Upper lobe of right lung (tissue), 1 donor: Measurements from ENCODE around the gene TFCP2. TPM values are rescaled to one million over a fixed set of nuclear protein-coding genes. Genes with fewer than 3 reads are reported as not detected.

Experiments
- ATAC-seq: fragments of 200-7000 bp; cut with Tn5 transposase; one replicate; pipeline ENCODE4 v1.9.1; 2020; ENCODE audit warnings: mild to moderate bottlenecking, moderate library complexity
- DNase-seq: peaks from one replicate; pipeline ENCODE4 v3.0.0-alpha.2; 2020
- H3K27ac ChIP-seq: fragments of 200-600 bp; one replicate; pipeline ENCODE4 v1.8.0; 2022
- H3K27me3 ChIP-seq: fragments of 200-600 bp; one replicate; pipeline ENCODE4 v1.8.0; 2022; ENCODE audit warnings: mild to moderate bottlenecking
- H3K36me3 ChIP-seq: fragments of 200-600 bp; one replicate; pipeline ENCODE4 v1.8.0; 2022
- H3K4me1 ChIP-seq: fragments of 200-600 bp; one replicate; pipeline ENCODE4 v1.8.0; 2022
- H3K4me3 ChIP-seq: fragments of 200-600 bp; one replicate; pipeline ENCODE4 v1.8.0; 2022; ENCODE audit warnings: mild to moderate bottlenecking
- H3K9me3 ChIP-seq: fragments of 200-600 bp; one replicate; pipeline ENCODE4 v1.8.0; 2022
- intact Hi-C: fragments of 100-400 bp; cut with DNase I; formaldehyde crosslinking; loops from one replicate; pipeline ENCODE4 v1.11.0; 2022
- total RNA-seq: library from RNA; stranded (reverse); fragmentation: NEBNext Ultra II Directional; extraction: Animal tissue kit (Norgen Biotek cat#: 25700); gene quantifications from one replicate; pipeline ENCODE4 v1.2.1, GENCODE V29; 2021
- TF ChIP-seq, protein P1 (sequence below): fragments of 200-600 bp; IDR thresholded peaks from one replicate; pipeline ENCODE4 v1.8.0; 2022; ENCODE audit warnings: antibody characterized with exemption
- donor health status: DM: no; HTN: yes; CAD: no; lungs with severe emphysema.

TFCP2 gene
- total RNA-seq, 1 donor from 2014 or later, result 25.0 TPM

DNA sequence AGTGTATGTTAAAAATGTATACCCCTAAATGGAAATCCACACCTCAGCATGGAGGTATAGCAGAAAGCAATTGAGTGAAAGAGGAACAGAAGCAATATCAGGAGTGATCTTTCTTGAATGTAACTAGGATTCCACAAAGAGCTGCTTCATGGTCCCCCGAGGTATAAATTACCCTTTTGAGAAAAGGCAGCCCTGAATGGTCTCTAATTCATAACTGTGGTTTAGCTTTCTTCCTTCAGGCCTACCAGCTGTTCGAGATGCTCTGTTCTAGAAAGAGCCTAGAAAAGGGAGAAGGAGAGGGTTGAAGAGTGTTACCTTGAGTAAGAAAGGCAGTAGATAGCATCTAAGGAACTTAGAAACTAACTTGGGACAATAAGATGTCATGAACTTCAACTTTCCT, 46.6 kb downstream of the TFCP2 start:
- Histone ChIP-seq H3K9me3 (no peaks in the 10 kb centered on the region), H3K4me1 (no peaks in the 10 kb centered on the region)

DNA sequence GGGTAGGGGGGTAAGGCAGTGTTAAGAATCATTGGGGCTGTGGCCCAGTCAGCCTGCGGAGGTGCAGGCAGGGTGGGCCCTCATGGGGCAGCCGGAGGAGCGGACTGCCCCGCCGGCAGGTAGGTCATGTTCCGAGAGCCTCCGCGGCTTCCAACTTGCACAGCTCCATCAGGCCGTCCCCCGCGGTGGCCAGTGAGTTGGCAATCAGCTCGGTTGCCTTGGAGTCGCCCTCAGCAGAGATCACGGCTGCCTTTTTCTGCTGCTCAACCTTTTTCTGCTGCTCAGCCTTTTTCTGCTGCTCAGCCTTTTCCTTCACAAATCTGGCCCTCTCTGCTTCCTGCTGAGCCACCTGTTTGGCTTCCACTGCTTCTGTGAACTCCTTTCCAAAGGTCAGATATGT, 48.4 kb downstream of the TFCP2 start:
- Histone ChIP-seq H3K4me1 (no peaks in the 10 kb centered on the region), H3K9me3 (no peaks in the 10 kb centered on the region), H3K27ac (no peak overlapping the region), H3K4me3 (no peak overlapping the region), H3K27me3 (no peaks in the 10 kb centered on the region), H3K36me3 (peaks cover 10% of the 10 kb centered on the region)
- DNase-seq, result no peak
- no peak for ATAC-seq
- TF ChIP-seq, protein P1, sequence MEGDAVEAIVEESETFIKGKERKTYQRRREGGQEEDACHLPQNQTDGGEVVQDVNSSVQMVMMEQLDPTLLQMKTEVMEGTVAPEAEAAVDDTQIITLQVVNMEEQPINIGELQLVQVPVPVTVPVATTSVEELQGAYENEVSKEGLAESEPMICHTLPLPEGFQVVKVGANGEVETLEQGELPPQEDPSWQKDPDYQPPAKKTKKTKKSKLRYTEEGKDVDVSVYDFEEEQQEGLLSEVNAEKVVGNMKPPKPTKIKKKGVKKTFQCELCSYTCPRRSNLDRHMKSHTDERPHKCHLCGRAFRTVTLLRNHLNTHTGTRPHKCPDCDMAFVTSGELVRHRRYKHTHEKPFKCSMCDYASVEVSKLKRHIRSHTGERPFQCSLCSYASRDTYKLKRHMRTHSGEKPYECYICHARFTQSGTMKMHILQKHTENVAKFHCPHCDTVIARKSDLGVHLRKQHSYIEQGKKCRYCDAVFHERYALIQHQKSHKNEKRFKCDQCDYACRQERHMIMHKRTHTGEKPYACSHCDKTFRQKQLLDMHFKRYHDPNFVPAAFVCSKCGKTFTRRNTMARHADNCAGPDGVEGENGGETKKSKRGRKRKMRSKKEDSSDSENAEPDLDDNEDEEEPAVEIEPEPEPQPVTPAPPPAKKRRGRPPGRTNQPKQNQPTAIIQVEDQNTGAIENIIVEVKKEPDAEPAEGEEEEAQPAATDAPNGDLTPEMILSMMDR, result no peak
- intact Hi-C loops, result no loop called here

More for the DNA sequence above, 46.6 kb downstream of the TFCP2 start:
- Histone ChIP-seq H3K27me3 (no peaks in the 10 kb centered on the region), H3K4me3 (no peak overlapping the region), H3K36me3 (peaks cover 10% of the 10 kb centered on the region), H3K27ac (no peak overlapping the region)
- TF ChIP-seq, protein P1, result no peak
- no peak for ATAC-seq
- DNase-seq, result no peak
- intact Hi-C loops, result no loop called here

DNA sequence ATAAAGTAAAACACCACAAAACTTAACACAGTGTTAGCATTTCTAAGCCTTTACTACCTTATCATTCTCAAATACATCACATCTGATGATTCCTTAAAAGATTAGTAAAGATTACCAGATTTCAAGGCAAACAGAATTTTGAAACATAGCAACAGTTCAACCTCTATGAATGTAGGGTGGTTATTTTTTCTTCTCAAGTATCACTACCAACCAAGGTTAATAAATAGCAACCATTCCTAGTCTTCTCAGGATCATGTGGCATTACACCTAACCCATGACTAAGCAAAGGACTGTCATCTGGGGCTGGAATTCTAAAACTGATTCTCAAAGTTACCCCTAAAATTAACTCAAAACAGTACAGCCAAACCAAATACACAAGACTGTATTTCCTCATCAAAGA, 50.1 kb downstream of the TFCP2 start:
- Histone ChIP-seq H3K36me3 (peaks cover 20% of the 10 kb centered on the region), H3K27me3 (no peaks in the 10 kb centered on the region), H3K4me3 (no peak overlapping the region), H3K4me1 (no peaks in the 10 kb centered on the region), H3K27ac (no peak overlapping the region), H3K9me3 (no peaks in the 10 kb centered on the region)
- no peak for ATAC-seq
- DNase-seq, result no peak
- TF ChIP-seq, protein P1, result no peak
- intact Hi-C loops, result no loop called here

DNA sequence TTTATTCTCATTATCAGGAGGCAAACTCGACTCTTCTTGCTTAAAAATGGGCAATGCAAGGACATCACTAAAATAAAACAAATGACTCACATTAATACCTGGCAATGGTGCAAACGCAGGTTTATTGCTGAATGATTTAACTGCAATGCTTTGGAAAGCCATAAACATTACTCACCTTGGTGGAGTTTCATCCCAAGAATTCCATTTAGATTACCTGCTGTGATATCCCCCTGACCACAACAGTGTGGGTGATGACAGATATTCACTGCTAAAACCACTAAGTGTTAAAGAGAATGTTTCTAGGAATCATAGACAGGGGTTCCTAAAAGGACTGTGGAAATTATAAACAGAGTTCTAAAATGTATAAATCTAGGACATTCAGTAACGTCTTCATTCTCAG, 54.2 kb downstream of the TFCP2 start:
- TF ChIP-seq, protein P1, result no peak
- intact Hi-C loops, result no loop called here
- H3K36me3 ChIP-seq, result peaks cover 37% of the 10 kb centered on the region

DNA sequence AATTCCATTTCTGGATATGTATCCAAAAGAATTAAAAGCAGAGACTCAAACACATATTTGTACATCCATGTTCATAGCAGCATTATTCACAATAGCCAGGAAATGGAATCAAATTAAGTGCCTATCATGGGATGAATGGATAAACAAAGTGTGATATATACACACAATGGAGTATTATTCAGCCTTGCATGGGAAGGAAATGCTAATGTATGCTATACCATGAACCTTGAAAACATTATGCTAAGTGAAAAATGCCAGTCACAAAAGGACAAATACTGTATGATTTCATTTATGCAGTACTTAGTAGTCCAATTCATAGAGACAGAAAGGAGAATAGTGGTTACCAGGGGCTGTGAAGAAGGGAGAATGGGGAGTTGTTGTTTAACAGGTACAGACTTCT, 57.4 kb downstream of the TFCP2 start:
- Histone ChIP-seq H3K27me3 (no peaks in the 10 kb centered on the region), H3K36me3 (peaks cover 66% of the 10 kb centered on the region), H3K4me1 (no peaks in the 10 kb centered on the region), H3K9me3 (no peaks in the 10 kb centered on the region), H3K27ac (no peak overlapping the region), H3K4me3 (no peak overlapping the region)
- no peak for DNase-seq
- TF ChIP-seq, protein P1, result no peak
- intact Hi-C loops, result no loop called here
- ATAC-seq, result no peak

More for the DNA sequence above, 54.2 kb downstream of the TFCP2 start:
- Histone ChIP-seq H3K4me1 (no peaks in the 10 kb centered on the region), H3K27ac (no peak overlapping the region), H3K9me3 (no peaks in the 10 kb centered on the region), H3K27me3 (no peaks in the 10 kb centered on the region), H3K4me3 (no peak overlapping the region)
- no peak for ATAC-seq
- DNase-seq, result no peak

DNA sequence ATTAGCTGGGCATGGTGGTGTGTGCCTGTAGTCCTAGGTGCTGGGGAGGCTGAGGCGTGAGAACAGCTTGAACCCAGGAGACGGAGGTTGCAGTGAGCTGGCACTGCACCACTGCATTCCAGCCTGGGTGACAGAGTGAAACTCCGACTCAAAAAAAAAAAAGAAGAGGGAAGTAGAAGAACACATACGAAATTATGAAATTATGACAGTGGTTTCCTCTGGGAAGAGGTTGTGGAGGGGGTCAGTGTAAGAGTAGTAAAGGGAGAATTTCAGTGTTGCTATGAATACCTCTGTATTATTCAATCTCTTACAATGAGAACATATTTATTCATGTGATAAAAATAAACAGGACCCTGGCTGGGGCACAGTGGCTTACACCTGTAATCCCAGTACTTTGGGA, 64.8 kb downstream of the TFCP2 start:
- Histone ChIP-seq H3K4me1 (no peaks in the 10 kb centered on the region), H3K27me3 (no peaks in the 10 kb centered on the region), H3K27ac (no peak overlapping the region), H3K4me3 (no peak overlapping the region), H3K36me3 (peaks cover 91% of the 10 kb centered on the region), H3K9me3 (no peaks in the 10 kb centered on the region)
- no peak for DNase-seq
- TF ChIP-seq, protein P1, result no peak
- ATAC-seq, result no peak
- intact Hi-C loops, result no loop called here
